GM18873 (cell line): Measurements from ENCODE around the gene PUS10.
"Not testable (repeated sequence)": the region's sequence is repeated elsewhere in the genome, so short reads cannot be mapped to it uniquely, and the experiment has no call there.

Source experiments
- ATAC-seq: cut with Tn5 transposase; IDR thresholded peaks from one replicate; pipeline ENCODE4 v1.9.1; 2021; ENCODE audit warnings: mild to moderate bottlenecking, moderate library complexity, moderate number of reproducible peaks; ENCODE audit not compliant: unreplicated experiment, low FRiP score

Gene PUS10

GRCh38 chr2:61017556-61018317 lies at the start of gene PUS10, which contains the start of gene PEX13:
PUS10 (minus strand) TSS chr2:61018255; CDS start chr2:61011890, 6,365 bp downstream.
PEX13 (plus strand) TSS chr2:61017720; CDS start chr2:61017760, 40 bp downstream.
- peak; percentile 64 for ATAC-seq

DNA sequence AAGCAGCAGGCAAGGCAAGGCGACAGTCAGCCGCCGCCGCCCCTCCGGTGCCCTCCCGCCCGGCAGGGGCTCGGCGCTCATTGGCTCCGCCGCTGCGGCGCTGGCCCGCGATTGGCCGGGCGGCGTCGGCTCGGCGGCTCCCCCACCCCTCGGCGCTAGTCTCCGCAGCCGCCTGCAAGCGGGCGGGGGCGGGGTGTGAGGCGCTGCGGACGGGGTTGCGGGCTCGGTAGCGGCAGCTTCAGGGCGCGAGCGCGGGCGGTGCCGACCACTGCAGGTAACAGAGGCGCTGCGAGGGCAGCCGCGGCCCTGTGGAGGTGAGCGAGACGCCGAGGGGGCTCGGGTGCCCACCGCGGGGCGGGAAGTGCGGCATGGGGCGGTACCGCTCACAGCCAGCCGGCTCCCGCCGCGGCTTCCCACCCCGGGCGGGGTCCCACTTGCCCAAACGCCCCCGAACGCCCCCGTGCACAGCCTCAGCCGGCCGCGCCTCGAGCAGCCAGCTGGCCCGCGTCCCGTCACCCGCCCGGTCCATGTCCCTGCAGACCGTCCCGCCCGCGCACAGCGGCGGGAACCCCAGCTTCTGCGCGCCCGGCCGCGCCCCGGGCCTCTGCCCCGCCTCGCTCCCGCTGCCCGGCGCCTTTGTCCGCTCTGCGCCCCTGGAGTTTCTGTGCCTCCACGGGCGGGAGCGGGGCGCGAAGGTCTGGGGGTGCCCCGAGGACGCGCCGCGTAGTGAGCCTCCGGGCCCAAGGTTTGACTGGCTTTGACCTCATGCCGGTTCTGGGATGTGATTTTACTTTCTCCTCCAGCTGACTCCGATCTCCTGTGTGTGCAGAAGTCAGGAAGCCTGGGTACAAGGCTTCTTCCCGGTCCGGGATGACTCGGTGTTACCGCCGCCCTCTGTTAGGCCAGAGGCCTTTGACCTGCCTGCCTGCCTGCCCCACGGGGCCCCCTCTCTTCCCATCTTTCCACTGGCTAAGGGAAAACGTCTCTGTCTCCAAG lies 48.0 kb upstream of the PUS10 start, which contains the start of gene SANBR:
SANBR (plus strand) TSS at position 158 of the 996 bp plus-strand sequence. CDS start 4,480 bp downstream, outside the sequence.
- peak; percentile 87 for ATAC-seq

DNA sequence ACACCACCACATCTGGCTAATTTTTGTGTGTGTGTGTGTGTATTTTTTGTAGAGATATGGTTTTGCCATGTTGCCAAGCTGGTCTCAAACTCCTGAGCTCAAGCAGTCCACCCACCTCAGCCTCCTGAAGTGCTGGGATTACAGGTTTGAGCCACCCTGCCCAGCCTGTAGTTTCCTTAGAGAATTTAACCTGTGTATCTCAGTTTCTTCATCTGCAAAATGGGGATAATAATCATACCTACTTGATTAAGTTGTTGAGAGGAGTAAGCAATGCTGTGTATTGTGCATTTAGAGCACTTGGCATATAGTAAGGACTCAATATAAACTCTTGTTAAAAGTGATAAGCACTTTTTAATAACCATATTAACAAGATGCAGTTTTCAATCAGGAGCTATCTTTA lies 41.3 kb upstream of the PUS10 start:
- no peak for ATAC-seq

- ATAC-seq, result no peak
Observed at GRCh38 chr2:61057562-61057961, 39.5 kb upstream of the PUS10 start.

GRCh38 chr2:61055557-61055956 lies 37.5 kb upstream of the PUS10 start:
- no peak for ATAC-seq

DNA sequence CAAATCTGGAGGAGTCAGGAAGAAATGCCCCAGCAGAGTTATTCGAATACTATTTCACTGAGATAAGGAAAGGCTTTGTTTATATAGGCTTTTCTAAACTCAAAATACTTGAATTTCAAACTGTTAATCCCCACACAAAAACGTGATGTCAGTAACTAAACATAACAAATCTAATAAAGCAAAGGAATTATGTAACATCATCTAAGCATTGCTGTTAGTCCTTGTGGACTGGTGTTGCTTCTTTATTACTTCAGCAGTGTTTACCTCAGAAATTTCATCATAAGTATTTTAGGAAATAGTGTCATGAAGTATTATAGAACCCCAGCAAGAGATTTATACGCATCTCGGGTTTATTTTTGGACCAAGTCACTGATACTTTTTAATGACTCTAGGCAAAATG lies 27.9 kb upstream of the PUS10 start:
- ATAC-seq, result no peak

GRCh38 chr2:61045226-61045625 lies 27.2 kb upstream of the PUS10 start:
- ATAC-seq, result no peak

GRCh38 chr2:61044636-61045035 lies 26.6 kb upstream of the PUS10 start:
- no peak for ATAC-seq

GRCh38 chr2:61042807-61043206 lies 24.8 kb upstream of the PUS10 start:
- no peak for ATAC-seq

GRCh38 chr2:61036643-61037042 lies 18.6 kb upstream of the PUS10 start:
- not testable (repeated sequence) for ATAC-seq

- not testable (repeated sequence) for ATAC-seq
Observed at GRCh38 chr2:61034592-61034991, 16.5 kb upstream of the PUS10 start.

DNA sequence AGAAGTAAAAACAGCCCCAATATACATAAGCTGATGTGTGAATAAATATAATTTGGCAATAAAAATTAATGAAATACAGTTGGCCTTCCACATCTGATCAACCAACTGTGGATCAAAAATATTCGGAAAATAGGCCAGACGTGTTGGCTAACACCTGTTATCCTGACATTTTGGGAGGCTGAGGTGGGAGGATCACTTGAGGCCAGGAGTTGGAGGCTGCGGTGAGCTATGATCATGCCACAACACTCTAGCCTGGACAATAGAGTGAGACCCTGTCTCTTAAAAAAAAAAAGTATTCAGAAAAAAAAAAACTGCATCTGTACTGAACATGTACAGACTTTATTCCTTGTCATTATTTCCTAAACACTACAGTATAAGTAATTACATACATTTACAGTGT lies 11.5 kb upstream of the PUS10 start:
- ATAC-seq, result no peak

DNA sequence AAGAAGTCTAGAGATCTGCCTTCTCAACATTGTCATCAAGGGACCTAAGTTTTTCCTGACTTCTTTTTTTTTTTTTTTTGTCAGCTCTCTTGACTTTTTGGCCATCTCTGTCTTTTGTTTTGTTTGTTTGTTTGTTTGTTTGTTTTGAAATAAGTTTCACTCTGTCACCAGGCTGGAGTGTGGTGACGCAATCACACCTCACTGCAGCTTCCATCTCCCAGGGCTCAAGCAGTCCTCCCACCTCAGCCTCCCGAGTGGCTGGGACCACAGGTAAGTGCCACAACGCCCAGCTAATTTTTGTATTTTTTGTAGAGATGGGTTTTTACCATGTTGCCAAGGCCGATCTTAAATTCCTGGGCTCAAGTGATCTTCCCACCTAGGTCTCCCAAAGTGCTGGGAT lies 5.6 kb upstream of the PUS10 start:
- no peak for ATAC-seq

DNA sequence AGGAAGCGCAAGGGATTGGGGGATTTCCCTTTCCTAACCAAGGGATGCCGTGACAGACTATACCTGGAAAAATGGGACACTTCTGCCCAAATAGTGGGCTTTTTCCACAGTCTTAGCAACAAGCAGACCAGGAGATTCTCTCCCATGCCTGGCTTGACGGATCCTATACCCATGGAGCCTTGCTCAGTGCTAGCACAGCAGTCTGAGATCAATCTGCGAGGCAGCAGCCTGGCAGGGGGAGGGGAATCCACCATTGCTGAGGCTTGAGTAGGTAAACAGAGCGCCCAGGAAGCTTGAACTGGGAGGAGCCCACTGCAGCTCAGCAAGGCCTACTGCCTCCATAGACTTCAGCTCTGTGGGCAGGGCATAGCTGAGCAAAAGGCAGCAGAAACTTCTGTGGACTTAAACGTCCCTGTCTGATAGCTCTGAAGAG lies 3.2 kb upstream of the PUS10 start:
- ATAC-seq, result no peak

- no peak for ATAC-seq
Observed at GRCh38 chr2:61018798-61019197, 743 bp upstream of the PUS10 start.

GRCh38 chr2:61018318-61018755 lies 282 bp upstream of the PUS10 start:
- ATAC-seq, result no peak

- peak; percentile 61 for ATAC-seq
Observed at GRCh38 chr2:61017003-61017555, 976 bp downstream of the PUS10 start.

GRCh38 chr2:61016392-61017002 lies 1.6 kb downstream of the PUS10 start:
- ATAC-seq, result peak; percentile 11

DNA sequence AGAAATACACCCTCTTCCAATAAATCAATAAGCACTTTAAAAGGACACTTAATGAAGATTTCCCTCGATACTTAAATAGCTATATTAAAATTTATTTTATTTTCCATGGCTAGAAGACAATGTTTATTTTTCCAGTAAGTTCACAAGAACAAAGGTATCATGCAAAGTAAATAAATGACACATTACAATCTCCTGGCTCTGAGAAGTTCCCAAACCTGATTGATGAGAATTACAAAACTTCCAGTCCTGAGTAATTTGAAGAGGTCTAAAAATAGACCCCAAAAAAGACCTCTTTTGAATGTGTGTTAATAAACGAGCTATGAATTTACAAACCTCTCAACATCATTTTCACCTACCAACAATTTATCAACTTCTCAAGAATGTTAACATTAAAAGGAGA lies 2.1 kb downstream of the PUS10 start:
- no peak for ATAC-seq

- ATAC-seq, result no peak
Observed at GRCh38 chr2:61014763-61015162, 3.3 kb downstream of the PUS10 start.
